Nephron progenitor cell (in vitro differentiated cells): ENCODE results near the gene PRG2.

Experiments
- DNase-seq: peaks from one replicate; pipeline ENCODE4 v3.0.0; 2021
- H3K27ac Mint-ChIP-seq: 2 replicates; pipeline ENCODE4 v1.8.0; 2021; ENCODE audit warnings: mild to moderate bottlenecking, moderate library complexity, mixed read lengths
- H3K27me3 Mint-ChIP-seq: 2 replicates; pipeline ENCODE4 v1.8.0; 2021; ENCODE audit warnings: mild to moderate bottlenecking, low read depth, mixed read lengths; ENCODE audit not compliant: poor library complexity
- H3K36me3 Mint-ChIP-seq: 2 replicates; pipeline ENCODE4 v1.8.0; 2021; ENCODE audit warnings: low read depth, mixed read lengths
- H3K4me1 Mint-ChIP-seq: 2 replicates; pipeline ENCODE4 v1.8.0; 2021; ENCODE audit warnings: mixed read lengths
- H3K4me3 Mint-ChIP-seq: 2 replicates; pipeline ENCODE4 v1.8.0; 2021; ENCODE audit warnings: mild to moderate bottlenecking, moderate library complexity, mixed read lengths
- H3K9me3 Mint-ChIP-seq: 2 replicates; pipeline ENCODE4 v1.8.0; 2021; ENCODE audit warnings: mild to moderate bottlenecking, moderate library complexity, mixed read lengths
- TF ChIP-seq, protein P1 (sequence below): fragments of 200-600 bp; sonication (generic); IDR thresholded peaks from 2 replicates; pipeline ENCODE4 v1.5.0; 2021; ENCODE audit warnings: antibody characterized with exemption

Gene PRG2

DNA sequence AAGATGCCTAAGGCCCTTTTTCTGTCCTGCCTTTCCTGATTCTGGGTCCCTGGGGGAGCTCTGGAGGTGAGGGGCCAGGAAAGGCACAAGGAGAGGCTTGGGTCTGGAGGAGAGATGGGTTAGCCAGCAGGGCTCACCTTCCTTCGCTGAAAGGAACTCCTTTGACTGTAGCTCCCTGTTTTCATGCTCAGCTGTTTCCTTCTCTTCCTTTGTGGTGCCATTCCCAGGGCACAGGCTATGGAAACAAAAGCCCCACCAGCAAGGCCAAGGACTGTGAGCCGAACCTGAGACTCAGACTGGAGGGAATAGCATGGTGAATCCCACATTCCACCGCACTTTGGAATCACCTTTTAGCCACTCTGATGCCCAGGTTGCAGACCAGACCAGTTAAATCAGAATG, 26.0 kb upstream of the PRG2 start:
- TF ChIP-seq, protein P1, sequence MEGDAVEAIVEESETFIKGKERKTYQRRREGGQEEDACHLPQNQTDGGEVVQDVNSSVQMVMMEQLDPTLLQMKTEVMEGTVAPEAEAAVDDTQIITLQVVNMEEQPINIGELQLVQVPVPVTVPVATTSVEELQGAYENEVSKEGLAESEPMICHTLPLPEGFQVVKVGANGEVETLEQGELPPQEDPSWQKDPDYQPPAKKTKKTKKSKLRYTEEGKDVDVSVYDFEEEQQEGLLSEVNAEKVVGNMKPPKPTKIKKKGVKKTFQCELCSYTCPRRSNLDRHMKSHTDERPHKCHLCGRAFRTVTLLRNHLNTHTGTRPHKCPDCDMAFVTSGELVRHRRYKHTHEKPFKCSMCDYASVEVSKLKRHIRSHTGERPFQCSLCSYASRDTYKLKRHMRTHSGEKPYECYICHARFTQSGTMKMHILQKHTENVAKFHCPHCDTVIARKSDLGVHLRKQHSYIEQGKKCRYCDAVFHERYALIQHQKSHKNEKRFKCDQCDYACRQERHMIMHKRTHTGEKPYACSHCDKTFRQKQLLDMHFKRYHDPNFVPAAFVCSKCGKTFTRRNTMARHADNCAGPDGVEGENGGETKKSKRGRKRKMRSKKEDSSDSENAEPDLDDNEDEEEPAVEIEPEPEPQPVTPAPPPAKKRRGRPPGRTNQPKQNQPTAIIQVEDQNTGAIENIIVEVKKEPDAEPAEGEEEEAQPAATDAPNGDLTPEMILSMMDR: no peak
- Mint-ChIP-seq H3K27me3 (peaks cover 2% of the 10 kb centered on the region), H3K36me3 (peaks cover 60% of the 10 kb centered on the region), H3K4me3 (no peak overlapping the region), H3K9me3 (no peaks in the 10 kb centered on the region), H3K4me1 (no peaks in the 10 kb centered on the region), H3K27ac (no peak overlapping the region)
- no peak for DNase-seq

DNA sequence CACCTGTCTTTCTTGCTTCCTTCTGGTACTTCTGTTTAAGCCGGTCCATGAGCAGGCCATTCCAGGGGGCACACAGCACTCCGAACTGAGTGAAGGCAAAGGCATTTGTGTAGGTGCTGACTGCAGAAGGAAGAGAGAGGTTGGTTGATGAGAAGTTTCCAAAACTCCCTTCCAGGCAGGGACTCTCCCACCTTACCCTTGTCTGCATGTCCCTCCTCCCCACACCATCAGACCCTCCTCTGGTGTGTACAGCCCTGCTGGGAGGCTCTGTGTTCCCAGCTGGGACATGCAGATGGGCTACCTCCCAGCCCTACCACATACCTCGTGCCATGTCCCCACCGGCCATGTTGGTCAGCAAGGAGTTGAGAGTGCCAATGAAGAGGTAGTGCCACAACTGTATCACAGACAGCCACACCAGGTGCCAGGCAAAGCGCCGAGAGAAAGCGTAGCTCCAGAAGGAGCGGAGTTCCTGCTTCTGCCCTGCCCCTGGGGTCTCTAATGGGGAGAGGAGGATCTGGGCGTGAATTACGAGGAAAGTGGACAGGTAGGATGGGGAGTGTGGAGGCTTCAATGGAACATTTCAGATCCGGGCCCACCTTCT, 24.3 kb upstream of the PRG2 start:
- no peak for DNase-seq
- peaks cover 75% of the 10 kb centered on the region for H3K36me3 Mint-ChIP-seq
- TF ChIP-seq, protein P1: no peak
- peaks cover 3% of the 10 kb centered on the region for H3K9me3 Mint-ChIP-seq
- H3K4me3 Mint-ChIP-seq: no peak overlapping the region
- peaks cover 2% of the 10 kb centered on the region for H3K27me3 Mint-ChIP-seq
- H3K4me1 Mint-ChIP-seq: no peaks in the 10 kb centered on the region
- no peak overlapping the region for H3K27ac Mint-ChIP-seq

DNA sequence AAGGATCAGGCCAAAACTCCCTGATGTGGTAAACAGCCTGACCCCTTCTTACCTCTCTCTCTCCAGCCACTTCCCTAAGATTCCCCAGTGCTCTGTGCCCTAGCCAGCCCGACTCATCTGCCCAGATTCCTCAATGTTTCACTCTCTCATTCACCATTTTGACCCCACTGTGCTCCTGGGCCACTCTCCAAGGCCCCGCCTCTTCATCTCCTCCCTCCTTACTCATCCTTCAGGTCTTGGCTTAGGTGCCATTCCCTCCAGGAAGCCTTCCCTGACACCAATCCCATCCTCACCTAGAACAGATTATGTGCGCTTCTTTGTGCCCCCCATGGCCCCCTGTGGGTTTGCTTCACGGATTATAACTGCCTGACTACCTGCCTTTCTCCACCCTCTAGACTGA, 23.2 kb upstream of the PRG2 start:
- Mint-ChIP-seq H3K9me3 (peaks cover 3% of the 10 kb centered on the region), H3K27me3 (peaks cover 6% of the 10 kb centered on the region), H3K4me1 (no peaks in the 10 kb centered on the region), H3K36me3 (peaks cover 78% of the 10 kb centered on the region), H3K4me3 (no peak overlapping the region), H3K27ac (no peak overlapping the region)
- TF ChIP-seq, protein P1: no peak
- no peak for DNase-seq

DNA sequence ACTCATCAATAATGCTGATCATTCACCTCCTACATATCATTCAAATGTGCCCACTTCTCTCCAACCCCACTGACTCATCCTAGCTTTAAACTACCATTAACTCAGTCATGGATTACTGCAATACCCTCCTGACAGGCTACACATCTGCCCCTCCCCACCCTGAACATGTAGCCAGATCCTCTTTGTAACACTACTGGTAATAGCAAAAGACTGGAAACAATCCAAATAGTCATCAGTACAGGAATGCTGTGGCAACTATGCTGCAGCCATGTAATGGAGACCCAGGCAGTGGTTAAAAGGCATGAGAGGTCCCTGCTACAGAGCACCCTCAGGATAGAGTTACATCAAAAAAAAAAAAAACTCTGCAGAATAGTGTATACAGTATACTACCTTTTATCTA, 19.8 kb upstream of the PRG2 start:
- TF ChIP-seq, protein P1: no peak
- Mint-ChIP-seq H3K36me3 (peaks cover 69% of the 10 kb centered on the region), H3K9me3 (peaks cover 3% of the 10 kb centered on the region), H3K4me3 (no peak overlapping the region), H3K4me1 (no peaks in the 10 kb centered on the region), H3K27me3 (peaks cover 3% of the 10 kb centered on the region), H3K27ac (no peak overlapping the region)
- no peak for DNase-seq

DNA sequence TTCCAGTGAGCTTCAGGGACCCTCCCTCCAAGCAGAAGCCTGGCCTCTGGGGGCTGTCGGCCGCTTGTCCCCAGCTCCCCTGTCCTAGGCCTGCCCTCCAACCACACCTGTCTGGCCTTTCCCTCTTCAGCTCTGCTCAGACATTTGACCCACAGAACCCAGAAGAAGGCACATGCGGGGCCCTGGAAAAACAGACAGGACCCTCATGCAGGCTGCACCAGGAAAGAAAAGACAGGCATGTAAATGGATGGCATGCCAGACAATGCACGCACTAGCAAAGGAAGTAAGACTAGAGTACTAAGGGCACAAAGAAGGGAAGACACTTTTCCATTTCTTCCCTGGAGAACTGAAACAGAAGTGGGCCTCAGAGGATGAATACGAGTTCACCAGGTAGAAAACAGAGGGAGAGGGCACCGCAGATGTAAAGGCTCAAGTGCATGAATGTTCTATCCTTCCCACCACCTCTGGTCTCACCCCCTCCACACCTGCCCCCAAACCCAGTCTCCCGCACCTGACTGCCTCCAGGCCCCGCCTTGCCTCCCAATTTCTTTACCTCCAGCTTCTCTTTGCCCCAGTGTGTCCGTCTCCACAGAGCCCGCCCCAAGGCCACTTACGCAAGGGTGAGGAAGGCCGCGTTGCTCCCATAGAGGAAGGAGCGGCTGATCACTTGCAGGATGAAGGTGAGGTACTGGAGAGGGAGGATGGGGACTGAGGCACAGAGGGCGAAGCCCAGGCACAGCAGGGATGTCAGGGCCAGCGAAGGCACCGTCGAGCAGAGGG, 19.1 kb upstream of the PRG2 start:
- Mint-ChIP-seq H3K27me3 (peaks cover 3% of the 10 kb centered on the region), H3K27ac (no peak overlapping the region), H3K36me3 (peaks cover 61% of the 10 kb centered on the region), H3K9me3 (peaks cover 3% of the 10 kb centered on the region), H3K4me3 (no peak overlapping the region), H3K4me1 (no peaks in the 10 kb centered on the region)
- no peak for DNase-seq
- TF ChIP-seq, protein P1: no peak

DNA sequence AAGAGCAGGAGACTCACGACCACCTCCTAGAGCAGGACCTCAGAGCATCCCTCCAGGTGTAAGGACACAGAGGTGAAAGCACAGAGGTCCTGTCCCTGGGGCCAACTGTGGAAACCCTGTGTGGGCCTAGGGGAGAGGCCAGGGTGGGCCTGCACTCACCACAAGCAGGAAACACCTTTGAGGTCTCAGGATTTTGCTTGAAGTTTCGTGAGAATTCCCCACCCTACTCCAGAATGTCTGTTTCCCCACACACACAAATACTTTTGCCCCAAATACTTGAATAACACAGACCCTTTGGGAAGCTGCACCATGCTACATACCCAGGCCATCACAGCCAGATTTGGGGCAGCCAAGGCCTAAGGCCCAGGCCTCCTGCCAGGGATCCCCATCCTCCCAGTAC, 18.3 kb upstream of the PRG2 start:
- H3K36me3 Mint-ChIP-seq: peaks cover 54% of the 10 kb centered on the region
- no peak overlapping the region for H3K27ac Mint-ChIP-seq
- no peak overlapping the region for H3K4me3 Mint-ChIP-seq
- no peak for DNase-seq
- peaks cover 3% of the 10 kb centered on the region for H3K9me3 Mint-ChIP-seq
- TF ChIP-seq, protein P1: no peak
- H3K27me3 Mint-ChIP-seq: peaks cover 5% of the 10 kb centered on the region
- no peaks in the 10 kb centered on the region for H3K4me1 Mint-ChIP-seq
